C4-2B (cell line): ENCODE measurements around the gene EFNA5.

Experiments used
- H3K27ac ChIP-seq: fragments of 450-650 bp; 2 replicates; pipeline ENCODE4 v1.5.1; 2017
- CTCF ChIP-seq: fragments of 450-650 bp; conservative IDR thresholded peaks from 2 replicates; pipeline ENCODE4 v1.5.1; 2017; ENCODE audit warnings: mild to moderate bottlenecking
- ZFX ChIP-seq: fragments of 450-650 bp; IDR thresholded peaks from 2 replicates; pipeline ENCODE4 v1.6.1; 2017

Gene EFNA5

GRCh38 chr5:107517185-107518033, 153.3 kb downstream of the EFNA5 start:
- TF ChIP-seq CTCF = no peak
- TF ChIP-seq ZFX = no peak
- no peak overlapping the region for H3K27ac ChIP-seq

GRCh38 chr5:107516452-107517184, 154.1 kb downstream of the EFNA5 start:
- H3K27ac ChIP-seq = no peak overlapping the region
- no peak for TF ChIP-seq CTCF

- TF ChIP-seq ZFX = no peak
- no peak for TF ChIP-seq CTCF
- H3K27ac ChIP-seq = no peak overlapping the region
These were observed 155.1 kb downstream of the EFNA5 start for GRCh38 chr5:107515521-107516080.

- no peak overlapping the region for H3K27ac ChIP-seq
- TF ChIP-seq CTCF = no peak
- TF ChIP-seq ZFX = no peak
These were observed 156.4 kb downstream of the EFNA5 start for GRCh38 chr5:107514305-107514704.

- H3K27ac ChIP-seq = no peak overlapping the region
- no peak for TF ChIP-seq CTCF
- no peak for TF ChIP-seq ZFX
These were observed 157.2 kb downstream of the EFNA5 start for GRCh38 chr5:107513337-107514085.

- TF ChIP-seq ZFX (no peak), CTCF (no peak)
These were observed 158.7 kb downstream of the EFNA5 start for GRCh38 chr5:107512029-107512428.

GRCh38 chr5:107510125-107510524, 160.6 kb downstream of the EFNA5 start:
- no peak for TF ChIP-seq CTCF
- TF ChIP-seq ZFX = no peak
- no peak overlapping the region for H3K27ac ChIP-seq

More at GRCh38 chr5:107512029-107512428, 158.7 kb downstream of the EFNA5 start:
- no peak overlapping the region for H3K27ac ChIP-seq
